Measurements from ENCODE around the gene MCF2L.
"Not testable (repeated sequence)": the region's sequence is repeated elsewhere in the genome, so short reads cannot be mapped to it uniquely, and the experiment has no call there.

MCF2L gene

GRCh38 chr13:113052206-113052605 is 83.2 kb downstream of the MCF2L start:
- no peak for DNase-seq

GRCh38 chr13:113052971-113053370 is 84.0 kb downstream of the MCF2L start:
- no peak for DNase-seq

- no peak for DNase-seq
Observed at GRCh38 chr13:113053376-113053775, 84.4 kb downstream of the MCF2L start.

DNA sequence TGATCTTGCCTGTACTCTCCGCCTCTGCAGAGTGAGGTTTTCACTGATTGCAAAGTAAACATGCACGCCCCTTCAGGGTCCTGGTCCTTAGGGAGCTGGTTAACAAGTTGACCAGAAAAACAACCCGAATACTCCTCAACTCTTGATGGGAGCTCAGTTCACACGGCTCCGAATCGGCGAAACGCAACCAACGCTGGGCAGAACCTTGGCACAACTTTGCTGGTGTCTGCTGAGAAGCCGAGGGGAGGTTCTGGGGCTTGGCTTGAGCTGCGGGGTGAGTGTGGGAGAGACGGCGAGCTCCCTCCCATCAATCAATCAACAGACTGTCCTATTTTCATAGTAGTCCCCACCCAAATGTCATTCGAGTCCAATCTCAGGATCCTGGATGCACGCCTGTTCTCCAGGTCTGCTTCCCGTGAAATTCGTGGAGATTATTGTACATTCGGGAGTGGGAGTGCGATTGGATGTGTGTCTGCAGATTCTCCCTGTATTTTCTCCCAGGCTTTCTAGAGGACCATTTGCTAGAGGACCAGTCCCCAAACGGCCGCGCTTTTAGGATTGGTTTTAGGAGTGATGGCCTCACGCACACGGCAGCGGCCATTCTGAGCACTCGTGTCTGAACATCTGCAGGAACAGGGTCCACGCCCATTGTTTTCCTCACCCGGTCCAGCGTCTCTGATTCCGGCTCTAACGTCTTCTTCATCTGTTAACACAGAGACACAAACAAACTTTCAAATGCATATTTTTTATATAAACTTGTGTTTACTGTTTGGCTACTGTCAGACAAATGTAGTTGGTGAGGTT is 85.0 kb downstream of the MCF2L start:
- DNase-seq: no peak

- no peak for DNase-seq
Observed at GRCh38 chr13:113057084-113057483, 88.1 kb downstream of the MCF2L start.

GRCh38 chr13:113057559-113057958 is 88.5 kb downstream of the MCF2L start:
- not testable (repeated sequence) for DNase-seq

- no peak for DNase-seq
Observed at GRCh38 chr13:113058129-113058987, 89.3 kb downstream of the MCF2L start.

- no peak for DNase-seq
Observed at GRCh38 chr13:113058988-113059850, 90.2 kb downstream of the MCF2L start.

- no peak for DNase-seq
Observed at GRCh38 chr13:113059891-113060290, 90.9 kb downstream of the MCF2L start.

DNA sequence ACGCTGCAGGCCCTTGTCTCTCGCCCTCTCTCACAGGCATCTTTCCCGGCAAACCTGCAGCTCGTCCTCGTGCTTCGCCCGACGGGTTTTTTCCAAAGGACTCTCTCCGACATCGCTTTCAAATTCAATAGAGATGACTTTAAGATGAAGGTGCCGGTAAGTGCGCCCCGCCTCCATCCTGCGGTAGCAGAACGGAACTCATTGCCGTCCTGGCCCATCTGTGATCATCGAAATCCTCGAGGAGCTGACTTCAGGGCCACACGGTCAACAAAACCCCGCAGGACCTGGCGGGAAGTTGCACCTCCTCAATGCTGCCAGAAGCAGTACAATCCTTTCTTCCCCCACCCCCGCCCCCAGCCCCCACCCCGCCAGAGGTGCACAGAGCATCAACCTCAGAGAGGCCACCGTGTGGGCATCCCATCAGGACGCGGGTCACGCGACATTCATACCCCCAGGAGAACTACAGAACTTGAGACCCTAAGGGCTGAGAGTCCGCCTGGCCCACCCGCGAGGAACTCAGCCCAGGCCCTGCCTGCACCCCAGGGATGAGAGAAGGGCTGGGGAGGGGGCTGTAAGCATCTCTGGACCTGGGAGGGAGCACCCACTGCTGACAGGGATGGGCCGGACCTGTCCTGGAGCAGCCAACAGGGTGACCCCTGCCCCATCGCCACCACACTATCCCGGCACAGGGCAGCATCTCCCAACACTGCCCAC is 91.7 kb downstream of the MCF2L start:
- no peak for DNase-seq

DNA sequence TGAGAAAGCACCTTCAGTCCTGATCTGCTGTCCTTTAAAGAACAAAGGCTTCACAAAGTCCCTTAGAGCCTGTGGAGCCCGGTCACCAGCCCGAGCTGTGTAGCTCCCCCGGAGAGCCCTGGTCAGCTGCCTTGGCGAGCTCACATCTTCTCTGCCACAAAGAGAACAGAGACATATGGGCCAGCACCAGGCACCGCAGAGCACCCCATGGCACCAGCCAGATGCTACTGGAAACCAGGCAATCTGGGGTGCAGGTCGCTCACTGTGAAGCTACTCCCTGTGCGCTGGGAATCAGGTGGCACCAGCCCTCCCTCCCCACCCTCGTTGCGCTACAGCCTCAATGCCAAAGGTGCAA is 92.2 kb downstream of the MCF2L start:
- no peak for DNase-seq

DNA sequence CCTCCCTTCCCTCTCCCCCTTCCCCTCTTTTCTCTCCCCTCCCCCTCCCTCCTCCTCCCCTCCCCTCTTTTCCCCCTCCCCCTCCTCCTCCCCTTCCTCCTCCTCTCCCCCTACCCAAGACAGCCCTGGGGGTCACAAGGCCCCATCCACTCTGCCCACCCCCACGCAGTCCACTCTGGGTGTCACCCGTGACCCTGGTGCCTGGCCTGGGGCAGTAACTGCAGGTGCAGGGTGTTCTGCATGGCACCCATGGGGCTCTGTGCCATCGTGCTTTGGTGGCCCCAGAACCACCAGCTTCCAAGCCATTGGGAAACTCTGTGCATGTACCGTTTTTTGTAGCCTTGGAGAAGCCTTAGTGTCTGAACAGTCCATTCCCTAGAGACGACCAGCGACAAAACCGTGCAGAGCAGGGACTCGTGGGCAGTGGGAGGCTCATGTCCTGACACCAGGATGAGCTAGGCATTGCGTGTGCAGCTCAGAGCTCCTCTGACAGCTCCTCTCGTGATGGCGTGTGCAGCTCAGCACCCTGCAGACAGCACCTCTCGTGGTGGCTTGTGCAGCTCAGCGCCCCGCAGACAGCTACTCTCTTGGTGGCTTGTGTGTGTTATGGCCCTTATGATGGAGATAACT is 92.9 kb downstream of the MCF2L start:
- DNase-seq: no peak

GRCh38 chr13:113062691-113063090 is 93.7 kb downstream of the MCF2L start:
- no peak for DNase-seq

DNA sequence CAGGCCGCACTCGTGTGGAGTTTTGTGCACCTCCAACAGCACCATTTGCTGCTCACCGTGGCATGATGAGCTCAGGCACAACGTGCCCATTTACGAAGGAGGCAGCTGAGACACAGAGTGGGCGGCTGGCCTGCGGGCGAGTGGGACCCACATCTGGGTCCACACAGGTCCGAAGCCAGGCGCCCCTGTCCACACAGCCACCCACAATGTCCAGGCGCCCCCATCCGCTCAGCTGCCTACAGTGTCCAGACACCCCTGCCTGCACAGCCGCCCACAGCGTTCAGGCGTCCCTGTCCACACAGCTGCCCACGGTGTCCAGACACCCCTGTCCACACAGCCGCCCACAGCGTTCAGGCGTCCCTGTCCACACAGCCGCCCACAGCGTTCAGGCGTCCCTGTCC is 94.1 kb downstream of the MCF2L start:
- no peak for DNase-seq

DNA sequence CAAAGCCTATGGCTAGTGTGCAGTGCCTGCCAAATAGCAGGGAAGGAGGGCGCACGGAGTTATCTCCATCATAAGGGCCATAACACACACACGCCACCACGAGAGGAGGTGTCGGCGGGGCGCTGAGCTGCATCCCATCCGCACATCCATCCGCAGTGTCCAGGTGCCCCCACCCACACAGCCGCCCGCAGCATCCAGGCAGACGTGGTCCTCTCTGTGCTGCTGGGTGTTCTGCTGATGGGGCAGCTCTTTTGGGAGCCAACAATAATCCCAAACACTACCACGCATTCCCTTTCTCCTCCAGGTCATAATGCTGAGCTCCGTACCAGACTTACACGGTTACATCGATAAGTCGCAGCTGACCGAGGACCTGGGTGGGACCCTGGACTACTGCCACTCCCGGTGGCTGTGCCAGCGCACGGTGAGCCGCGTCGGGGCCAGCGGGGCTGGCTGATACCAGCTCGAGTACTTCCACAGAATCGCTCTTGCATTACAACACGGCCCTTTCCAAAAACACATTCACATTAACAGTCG is 95.1 kb downstream of the MCF2L start:
- no peak for DNase-seq

- no peak for DNase-seq
Observed at GRCh38 chr13:113064534-113065405, 95.8 kb downstream of the MCF2L start.

- DNase-seq: no peak
Observed at GRCh38 chr13:113065406-113066141, 96.6 kb downstream of the MCF2L start.

DNA sequence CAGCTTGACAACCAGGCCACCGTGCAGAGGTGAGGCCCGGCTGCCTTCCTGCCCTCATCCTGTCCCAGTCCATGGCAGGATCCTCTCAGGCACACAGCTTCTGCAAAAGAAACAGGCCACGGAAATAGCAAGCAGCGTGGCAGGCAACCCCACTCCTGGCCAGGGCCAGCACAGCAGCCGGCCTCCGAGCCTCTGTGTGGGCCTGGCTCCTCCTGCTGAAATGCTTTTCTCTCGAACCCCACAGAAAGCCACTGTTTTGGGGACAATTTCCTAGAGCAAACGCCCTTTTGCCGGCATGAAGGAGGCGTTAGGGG is 97.1 kb downstream of the MCF2L start:
- DNase-seq: no peak

DNA sequence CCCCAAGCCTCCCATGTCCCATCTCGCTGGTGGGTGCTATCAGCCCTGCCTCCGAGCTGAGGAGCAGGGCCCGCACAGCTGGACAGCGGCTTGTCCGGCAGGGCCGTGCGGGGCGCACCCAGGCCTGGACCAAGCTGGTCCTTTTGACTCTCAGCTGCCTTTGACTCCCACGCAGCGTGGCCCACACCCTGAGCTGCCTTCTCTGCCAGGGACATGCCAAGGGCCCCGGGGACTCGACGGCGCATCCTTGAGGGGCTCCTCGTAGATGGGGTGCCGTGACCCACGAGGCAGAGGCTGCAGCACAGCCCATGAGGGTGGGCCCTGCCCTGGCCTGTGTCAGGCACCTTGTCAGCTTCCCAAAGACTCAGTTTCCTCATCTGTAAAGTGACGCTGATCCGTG is 97.7 kb downstream of the MCF2L start:
- DNase-seq: no peak
